Activated CD4-positive, alpha-beta T cell treated with anti-CD3 and anti-CD28 coated beads, Interleukin-2, amount 50 U/mL, for 16 hours (primary cell): ENCODE data around the gene DACT3.

Source experiments
- DNase-seq: peaks from one replicate; pipeline ENCODE4 v3.0.0-alpha.2; 2020

The DACT3 gene, protein sequence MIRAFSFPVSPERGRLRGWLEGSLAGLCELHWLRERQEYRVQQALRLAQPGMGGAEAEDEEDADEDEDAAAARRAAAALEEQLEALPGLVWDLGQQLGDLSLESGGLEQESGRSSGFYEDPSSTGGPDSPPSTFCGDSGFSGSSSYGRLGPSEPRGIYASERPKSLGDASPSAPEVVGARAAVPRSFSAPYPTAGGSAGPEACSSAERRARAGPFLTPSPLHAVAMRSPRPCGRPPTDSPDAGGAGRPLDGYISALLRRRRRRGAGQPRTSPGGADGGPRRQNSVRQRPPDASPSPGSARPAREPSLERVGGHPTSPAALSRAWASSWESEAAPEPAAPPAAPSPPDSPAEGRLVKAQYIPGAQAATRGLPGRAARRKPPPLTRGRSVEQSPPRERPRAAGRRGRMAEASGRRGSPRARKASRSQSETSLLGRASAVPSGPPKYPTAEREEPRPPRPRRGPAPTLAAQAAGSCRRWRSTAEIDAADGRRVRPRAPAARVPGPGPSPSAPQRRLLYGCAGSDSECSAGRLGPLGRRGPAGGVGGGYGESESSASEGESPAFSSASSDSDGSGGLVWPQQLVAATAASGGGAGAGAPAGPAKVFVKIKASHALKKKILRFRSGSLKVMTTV

DNA sequence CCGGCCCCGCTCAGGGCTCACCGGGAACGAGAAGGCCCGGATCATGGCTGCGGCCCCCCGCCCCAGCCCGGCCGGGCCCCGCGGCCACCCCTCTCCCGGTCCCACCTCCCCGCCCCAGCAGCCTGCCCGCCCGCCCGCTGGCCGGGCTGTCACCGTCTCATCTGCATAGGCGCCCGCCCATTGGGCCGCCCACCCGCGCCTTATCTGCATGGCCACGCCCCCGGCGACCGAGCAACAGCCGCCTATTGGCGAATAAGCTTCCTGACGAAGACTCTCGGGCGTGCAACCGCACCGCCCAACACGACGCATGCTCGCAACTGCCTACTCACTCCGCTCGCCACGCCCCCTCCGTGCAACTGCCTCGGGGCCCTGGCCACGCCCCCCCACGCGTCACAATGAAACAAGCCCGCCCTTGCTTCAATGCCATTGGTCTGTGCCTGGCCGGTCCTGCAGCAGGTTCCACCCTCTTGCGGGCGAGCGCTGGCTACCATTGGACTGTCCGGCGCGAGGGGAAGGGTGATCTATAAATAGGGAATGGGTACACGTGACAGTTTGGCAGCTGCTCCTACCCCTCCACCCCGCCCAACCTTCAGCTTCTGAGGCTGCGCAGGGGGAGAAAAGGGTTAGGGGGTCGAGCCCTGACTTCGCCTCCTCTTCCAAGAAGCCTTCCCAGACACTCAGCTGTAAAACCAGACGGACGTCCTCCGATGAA is at the start of gene DACT3:
TSS of gene DACT3 (minus strand) at position 163 of the 712 bp plus-strand sequence. CDS start at position 45, 118 bp downstream.
- DNase-seq: peak; percentile 100

DNA sequence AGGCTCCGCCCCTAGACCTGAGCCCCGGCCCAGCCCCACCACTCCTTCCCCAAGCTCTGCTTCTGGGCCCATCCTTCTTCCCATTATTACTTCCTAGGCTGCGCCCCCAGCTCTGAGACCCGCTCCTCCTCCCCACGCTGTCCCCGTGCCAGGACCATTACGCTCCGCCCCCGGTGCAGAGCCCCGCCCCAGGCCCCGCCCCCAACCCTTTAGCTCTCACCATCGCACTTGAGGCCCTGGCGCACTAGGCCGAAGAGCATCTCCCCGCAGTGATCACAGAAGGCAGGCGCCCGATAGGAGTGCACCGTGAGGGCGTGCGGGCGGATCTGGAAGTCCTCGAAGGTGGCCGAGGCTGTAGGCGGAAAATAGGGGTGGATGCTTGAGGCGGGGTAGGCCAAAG is 49.7 kb upstream of the DACT3 start:
- DNase-seq: no peak

DNA sequence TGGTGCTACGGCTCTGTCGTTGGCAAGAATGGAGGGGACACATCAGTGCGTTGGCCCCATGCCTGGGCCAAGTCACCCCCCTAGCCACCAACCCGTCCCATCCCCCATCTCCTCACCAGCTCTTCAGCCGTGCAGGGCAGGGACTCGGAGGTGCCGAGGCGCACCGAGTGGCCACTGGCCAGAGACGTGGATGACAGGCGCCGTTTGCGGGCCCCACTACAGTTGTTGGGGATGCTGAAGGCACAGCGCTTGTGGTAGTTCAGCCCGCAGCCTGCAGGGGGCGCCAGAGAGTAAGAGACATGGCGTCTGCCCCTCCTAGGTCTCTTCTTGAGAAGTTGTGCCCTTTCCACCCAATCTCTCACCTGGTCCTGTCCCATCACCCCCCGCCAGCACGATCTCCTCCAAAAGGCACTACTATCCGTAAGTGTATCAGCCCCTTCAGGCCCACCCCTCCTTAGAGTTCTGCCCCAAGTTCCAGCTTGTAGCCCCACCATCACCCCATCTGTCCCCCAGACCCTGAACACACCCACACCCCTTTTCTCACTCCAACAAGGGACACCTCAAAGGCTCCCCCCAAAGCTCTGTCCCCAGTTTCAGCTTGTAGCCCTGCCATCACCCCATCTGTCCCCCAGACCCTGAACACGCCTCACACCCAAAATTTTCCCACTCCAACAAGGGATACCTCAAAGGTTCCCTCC is 43.5 kb upstream of the DACT3 start:
- DNase-seq: peak; percentile 84

DNA sequence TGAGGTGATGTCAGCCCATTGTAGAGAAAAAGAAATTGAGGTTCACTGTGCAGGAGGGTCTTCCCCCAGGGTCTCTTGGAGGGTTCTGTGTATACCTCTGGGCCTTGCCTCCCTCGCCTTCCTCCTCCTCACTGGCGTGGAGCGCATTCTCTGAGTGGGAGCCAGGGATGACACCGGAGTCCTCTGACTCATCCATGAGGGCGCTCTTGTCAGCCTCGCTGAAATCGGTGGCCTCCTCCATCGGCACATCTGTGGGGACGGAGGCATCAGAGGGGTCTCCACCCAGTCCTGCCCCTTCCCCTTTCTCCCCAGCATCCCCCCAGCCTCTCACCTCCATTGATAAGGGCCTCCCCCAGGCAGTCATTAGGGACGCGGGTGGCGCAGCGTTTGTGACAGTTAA is 39.7 kb upstream of the DACT3 start:
- no peak for DNase-seq

DNA sequence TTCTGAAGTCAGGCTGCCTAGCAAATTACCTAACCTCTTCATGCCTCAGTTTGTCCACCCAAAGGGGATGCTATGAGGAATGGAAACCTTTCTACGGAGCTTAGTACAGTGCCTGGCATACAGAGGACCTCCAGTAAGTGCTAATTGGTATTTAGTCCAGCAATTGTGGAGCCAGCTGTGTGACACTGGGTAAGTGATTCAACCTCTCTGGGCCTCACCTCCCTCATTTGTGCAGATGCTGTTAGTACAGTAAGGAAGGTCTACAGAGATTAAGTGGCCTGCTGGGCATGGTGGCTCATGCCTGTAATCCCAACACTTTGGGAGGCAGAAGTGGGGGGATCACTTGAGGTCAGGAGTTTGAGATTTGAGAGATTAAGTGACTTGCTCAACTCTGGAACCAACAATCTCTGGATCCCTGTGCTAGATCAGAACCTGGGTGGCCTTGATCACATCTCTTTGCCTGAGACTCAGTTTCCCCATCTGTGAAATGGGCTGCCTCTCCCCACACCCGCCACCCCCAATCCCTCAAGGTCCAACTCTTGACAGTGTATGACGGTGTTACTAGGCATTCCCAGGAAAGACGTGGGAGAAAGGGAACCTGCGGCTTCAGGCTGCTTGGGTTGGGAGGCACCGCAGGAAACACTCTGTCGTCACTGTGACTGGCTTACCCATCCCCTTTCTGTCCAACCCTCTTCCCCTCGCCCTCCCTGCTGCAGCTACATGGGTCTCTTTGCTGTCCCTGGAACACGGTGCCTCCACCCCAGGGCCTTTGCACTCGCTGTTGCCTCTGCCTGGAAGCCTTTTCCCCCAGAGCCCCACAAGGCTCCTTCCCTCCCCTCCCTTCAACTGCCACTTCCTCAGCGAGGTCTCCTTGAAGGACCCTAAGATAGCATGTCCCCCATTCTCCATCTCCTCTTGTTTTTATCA is 37.7 kb upstream of the DACT3 start:
- no peak for DNase-seq

DNA sequence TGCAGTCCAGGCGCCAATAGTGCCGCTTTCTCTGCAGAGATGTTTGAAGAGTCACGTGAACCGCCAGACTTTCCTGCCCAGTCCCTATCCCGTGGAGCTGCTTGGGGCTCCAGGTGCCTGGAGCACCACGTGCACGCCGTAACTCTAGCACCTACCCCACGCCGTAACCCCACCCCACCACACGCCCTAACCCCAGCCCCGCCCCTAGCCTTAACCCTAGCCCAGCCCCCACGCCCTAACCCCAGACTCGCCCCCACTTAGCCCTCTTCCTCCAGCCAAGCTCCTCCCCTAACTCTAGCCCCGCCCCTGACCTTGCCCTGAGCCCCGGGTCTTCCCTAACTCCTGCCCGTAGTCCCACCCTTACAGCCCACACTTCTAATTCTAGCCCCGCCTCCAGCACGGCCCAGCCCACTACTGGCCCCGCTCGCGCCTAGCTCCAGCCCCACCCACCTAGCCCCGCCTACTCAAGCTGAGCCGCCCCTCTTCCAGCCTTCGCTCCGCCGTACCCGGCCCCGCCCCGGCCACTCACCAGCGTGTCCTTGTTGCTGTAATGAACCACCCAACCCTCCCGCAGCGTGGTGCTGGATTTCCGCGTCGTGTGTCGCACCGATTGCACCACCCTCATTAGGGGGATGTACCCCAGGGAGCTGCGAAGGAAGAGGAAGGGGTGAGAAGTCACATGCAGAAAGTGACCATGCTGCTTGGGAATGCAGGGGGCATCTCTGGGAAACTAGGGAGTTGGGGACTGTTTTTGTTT is 36.4 kb upstream of the DACT3 start:
- DNase-seq: peak; percentile 14

DNA sequence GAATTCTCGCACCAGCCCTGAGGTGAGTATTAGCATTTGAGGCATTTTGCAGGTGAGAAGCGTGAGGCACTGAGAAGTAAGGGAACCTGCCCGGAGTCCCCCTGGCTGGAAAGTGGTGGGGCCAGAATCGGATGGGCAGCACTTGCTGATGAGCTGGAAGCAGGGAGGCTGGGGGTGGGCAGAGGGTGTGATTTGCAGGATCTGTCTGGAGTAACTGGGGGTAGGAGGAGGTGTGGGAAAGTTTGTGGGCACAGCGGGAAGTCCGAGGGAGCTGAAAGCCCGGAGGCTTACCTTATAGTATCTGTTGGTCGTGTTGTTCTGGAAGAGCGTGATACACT is 35.9 kb upstream of the DACT3 start:
- DNase-seq: no peak

DNA sequence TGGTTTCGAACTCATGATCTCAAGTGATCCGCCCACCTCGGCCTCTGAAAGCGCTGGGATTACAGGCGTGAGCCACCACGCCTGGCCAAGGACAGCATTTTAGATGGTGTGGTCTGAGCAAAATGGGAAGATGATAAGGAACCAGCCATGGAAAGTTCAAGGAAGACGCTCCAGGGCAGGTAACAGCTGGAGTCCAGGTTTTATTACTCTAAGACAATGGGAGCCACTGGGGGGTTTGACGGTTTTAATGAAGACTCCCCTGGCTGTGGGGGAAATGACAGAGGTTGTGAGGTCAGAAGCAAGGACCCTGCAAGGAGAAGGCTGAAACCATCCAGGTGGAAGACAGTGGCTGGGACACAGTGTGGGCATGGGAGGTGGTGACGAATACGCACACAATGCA is 35.1 kb upstream of the DACT3 start:
- no peak for DNase-seq

DNA sequence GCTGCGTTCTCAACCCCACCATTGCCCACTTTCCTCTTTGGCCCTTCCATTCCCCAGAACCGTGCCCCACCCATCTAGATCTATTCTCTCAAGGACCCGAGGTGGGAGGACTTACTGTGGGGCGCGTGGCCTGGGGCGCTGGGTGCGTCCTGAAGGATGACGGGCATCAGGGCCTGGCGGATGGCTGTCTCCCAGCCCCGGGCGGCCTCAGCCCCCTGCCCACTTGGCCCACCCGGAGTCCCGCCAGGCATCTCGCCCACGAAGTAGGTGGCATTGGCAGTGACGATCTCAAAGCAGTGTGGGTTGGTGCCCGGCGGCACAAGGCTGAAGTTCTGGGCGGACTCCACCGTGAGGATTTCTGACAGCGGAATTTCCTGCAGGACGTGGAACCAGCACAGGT is 32.8 kb upstream of the DACT3 start:
- DNase-seq: no peak

DNA sequence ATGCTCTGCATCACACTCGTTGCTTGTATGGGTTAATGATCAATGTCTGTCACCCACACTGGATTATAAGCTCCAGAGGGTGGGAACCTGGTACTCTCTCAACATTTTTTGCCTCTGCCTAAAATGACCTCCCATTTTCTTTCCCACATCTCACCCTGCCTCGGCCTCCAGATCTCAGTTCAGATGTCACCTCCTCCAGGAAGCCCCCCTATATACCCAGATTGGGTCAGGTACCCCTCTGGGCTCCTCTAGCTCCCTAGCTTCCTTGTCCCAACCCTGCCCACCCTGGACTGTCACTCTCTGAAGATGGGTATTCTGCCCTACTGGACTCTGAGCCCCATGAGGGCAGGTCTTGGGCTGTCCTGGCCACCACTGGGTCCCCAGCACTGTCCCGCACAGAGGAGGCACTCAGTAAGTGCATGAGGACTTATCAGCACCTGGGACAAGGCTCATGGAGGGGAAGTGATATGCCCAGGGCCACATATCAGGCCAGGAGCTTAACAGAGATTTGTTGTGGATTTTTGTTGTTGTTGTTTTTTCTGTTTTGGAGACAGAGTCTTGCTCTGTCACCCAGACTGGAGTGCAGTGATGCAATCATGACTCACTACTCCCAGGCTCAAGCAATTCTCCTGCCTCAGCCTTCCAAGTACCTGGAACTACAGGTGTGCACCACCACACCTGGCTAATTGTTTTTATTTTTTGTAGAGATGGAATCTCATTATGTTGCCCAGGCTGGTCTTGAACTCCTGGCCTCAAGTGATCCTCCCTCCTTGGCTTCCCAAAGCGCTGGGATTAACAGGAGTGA is 32.1 kb upstream of the DACT3 start:
- DNase-seq: no peak

DNA sequence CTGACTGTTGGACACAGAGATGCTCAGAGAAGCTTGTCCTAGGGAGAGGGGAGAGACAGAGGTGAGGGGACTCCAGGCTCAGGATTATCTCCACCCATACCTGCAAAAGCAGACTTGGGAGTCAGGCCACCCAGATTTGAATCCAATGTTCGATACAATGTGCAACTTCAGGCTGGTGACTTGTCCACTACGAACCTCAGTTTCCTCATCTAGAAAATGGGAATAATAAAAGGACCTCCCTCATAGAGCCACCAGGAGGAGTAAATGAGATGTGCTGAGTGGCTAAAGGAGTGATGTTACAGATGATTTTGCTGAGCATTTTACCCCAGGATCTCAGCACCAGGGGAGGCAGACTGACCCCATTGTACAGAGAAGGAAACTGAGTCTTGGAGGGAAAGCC is 31.0 kb upstream of the DACT3 start:
- DNase-seq: no peak

DNA sequence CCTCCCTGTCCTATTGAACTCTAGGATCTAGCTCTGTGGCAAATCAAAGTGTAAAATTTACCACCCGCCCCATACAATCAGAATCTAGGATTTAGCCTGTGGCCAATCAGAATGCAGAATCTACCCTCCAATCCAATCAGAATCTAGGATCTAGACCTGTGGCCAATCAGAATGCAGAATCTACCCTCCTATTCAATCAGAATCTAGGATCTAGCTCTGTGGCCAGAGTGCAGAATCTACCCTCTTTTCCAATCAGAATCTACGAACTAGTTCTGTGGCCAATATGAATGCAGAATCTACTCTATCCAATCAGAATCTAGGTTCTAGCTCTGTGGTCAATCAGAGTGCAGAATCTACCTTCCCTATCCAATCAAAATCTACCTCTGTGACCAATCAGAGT is 30.1 kb upstream of the DACT3 start:
- DNase-seq: no peak

DNA sequence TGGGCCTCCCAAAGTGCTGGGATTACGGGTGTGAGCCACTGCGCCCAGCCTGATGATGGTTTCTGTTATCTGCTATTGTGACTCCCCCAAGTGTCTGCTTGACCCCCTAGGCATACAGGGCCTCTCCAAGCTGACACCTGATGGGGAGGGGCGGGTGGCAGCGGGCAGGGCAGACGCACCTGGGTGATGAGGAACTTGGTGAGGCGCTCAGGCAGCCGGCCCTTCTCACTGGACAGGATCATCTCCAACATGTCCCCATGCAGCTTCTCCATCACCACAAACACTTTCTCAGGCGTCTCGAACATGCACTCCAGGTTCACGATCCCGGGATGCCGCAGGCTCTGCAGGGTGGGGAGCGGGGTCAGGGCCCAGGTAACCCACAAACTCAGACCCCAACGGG is 28.4 kb upstream of the DACT3 start:
- DNase-seq: no peak

DNA sequence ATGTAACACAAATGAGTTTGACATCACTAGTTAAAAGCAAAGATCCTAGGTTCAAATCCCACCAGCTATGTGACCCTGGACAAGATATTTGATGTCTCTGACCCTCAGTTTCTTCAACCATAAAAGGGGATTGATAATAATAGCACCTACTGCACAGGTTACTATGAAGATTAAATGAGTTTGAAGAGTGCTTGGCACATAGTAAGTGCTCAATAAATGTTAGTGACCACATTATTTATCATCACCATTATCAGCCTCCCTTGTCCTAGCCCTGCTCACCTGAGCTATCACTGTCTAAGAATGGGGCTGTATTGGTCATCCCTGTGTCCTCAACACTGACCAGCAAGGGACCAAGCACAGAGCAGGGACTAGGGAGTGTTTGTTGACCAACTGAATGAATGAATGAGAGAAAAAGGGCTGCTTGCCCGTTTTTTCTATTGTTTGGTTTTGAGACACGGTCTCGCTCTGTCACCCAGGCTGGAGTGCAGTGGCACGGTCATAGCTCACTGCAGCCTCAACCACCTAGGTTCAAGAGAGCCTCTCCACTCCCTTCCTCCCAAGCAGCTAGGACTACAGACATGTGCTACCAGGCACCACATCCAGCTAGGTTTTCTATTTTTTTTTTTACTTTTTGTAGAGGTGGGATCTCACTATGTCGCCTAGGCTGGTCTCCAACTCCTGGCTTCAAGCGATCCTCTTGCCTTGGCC is 26.6 kb upstream of the DACT3 start:
- no peak for DNase-seq

DNA sequence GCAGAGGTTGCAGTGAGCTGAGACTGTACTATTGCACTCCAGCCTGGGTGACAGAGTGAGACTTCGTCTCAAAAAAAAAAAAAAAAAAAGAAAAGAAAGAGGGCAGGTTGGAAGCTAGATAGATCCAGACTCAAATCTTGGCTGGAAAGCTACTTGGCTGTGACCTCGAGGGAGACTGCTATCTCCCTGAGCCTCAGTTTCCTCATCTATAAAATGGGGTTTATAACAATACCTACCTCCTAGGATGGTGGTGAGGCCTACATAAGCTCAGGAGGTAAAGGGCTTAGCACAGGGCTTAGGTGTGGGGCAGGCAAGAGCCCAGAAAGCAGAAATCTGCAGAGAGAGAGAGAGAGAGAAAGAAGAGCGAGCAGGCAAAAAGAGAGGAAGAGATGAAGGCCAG is 24.2 kb upstream of the DACT3 start:
- no peak for DNase-seq

DNA sequence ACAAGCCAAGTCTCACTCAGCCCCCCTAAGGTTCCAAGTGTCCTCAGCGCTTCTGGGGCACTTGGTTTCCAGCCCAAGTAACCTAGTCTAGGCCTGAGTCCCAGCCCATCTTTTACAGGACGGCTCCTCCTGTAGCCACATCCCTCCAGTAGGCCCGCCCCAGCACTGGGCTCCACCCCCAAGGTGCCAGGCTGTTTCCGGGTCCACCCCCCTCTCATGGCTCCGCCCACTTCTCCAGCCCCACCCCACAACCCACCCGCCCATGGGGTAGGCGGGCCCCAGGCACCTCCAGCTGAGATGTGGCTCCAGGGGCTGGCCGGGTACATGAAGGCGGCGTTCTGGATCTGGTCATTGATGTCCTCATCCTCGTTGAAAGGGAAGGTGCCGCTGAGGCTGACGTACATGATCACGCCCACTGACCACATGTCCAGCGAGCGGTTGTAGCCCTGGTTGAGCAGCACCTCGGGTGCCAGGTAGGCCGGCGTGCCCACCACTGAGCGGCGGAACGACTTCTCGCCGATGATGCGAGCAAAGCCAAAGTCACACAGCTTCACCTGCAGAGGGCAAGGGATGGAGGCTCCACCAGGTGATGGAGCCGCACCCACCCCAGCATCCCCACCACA is 17.2 kb upstream of the DACT3 start:
- DNase-seq: peak; percentile 56

DNA sequence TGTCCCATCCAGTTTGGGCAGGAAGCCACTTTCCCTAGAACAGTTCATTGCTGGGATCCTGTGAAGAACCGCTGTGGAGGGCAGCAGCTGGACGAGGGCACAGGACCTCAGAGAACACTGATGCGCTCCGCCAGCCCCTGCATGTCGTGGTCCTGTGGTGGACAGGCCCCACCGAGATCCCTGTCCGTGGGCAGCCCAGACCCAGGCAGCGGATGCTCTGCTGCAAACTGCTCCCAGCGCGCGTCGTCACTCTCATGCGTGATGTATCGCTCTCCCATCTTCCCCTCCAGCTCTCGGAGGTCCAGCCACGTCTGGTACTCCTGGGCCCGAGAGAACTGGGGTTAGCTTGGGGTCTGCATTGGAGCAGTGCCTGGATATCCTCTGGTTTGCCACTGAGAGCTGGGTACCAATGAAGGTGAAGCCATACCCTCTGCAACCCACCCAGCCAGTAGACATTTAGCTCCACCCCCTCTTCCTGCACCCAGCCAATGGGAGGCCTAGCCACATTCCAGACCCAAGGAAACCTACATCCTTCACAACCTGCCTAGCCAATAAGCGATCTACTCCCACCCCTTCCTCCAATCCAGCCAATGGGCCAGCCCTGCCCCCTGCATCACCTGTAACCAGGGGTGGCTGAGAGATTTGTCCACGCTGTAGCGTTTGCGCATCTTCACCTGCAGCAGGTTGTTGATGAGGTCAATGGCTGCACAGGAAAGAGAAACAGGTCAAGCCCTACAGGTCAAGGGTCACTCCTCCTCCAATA is 13.6 kb upstream of the DACT3 start:
- DNase-seq: peak; percentile 9

DNA sequence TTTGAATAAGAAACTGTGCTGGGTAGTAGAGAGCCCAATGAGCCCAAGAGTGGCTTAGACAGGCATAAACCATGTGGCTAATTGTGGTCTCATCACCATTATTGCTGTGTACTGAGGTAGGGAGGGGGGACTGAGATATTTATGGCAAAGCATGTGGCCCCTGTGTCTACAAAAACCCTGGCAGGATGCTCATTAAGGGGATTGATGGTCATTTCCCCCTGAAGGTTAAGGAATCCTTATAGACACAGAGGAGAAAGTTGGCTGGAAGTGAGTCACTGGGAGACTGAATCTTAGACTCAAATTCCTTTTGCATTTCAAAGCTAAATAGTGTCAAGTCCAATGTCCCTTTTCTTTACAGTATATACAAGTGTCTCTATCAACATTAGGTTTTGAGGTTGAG is 9.8 kb upstream of the DACT3 start:
- no peak for DNase-seq

DNA sequence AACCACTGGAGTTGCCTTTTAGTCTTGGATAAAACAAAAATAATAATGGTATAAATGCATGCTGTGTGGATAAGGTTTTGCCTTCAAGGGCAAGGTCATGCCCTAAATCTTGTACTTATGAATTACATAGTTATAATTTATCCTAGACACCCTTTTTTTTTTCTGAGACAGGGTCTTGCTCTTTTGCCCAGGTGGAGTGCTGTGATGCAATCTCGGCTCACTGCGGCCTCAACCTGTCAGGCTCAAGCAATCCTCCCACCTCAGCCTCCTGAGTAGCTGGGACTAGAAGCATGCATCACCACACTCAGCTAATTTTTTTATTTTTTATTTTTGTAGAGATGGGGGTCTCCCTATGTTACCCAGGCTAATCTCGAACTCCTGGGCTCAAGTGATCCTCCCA is 7.7 kb upstream of the DACT3 start:
- DNase-seq: no peak
